ENCODE results near the gene PRKCA.

The PRKCA gene

GRCh38 chr17:66414561-66415175, 112.3 kb downstream of the PRKCA start:
- no peak for DNase-seq (ENCODE audit: low read depth)

GRCh38 chr17:66415366-66416206, 113.2 kb downstream of the PRKCA start:
- no peak for DNase-seq (ENCODE audit: low read depth)

GRCh38 chr17:66416207-66416940, 114.0 kb downstream of the PRKCA start:
- DNase-seq (ENCODE audit: low read depth): no peak

- DNase-seq (ENCODE audit: low read depth): no peak
Observed at GRCh38 chr17:66417300-66417719, 114.9 kb downstream of the PRKCA start.

- DNase-seq (ENCODE audit: low read depth): no peak
Observed at GRCh38 chr17:66420961-66421371, 118.6 kb downstream of the PRKCA start.

GRCh38 chr17:66422186-66422585, 119.8 kb downstream of the PRKCA start:
- no peak for DNase-seq (ENCODE audit: low read depth)

- no peak for DNase-seq (ENCODE audit: low read depth)
Observed at GRCh38 chr17:66423056-66423955, 120.9 kb downstream of the PRKCA start.

- DNase-seq (ENCODE audit: low read depth): no peak
Observed at GRCh38 chr17:66425756-66426396, 123.5 kb downstream of the PRKCA start.

- no peak for DNase-seq (ENCODE audit: low read depth)
Observed at GRCh38 chr17:66426397-66427033, 124.1 kb downstream of the PRKCA start.

- no peak for DNase-seq (ENCODE audit: low read depth)
Observed at GRCh38 chr17:66427134-66427533, 124.7 kb downstream of the PRKCA start.

- DNase-seq (ENCODE audit: low read depth): no peak
Observed at GRCh38 chr17:66429680-66430079, 127.3 kb downstream of the PRKCA start.

GRCh38 chr17:66430846-66431795, 128.7 kb downstream of the PRKCA start:
- DNase-seq (ENCODE audit: low read depth): no peak

GRCh38 chr17:66431910-66432309, 129.5 kb downstream of the PRKCA start:
- DNase-seq (ENCODE audit: low read depth): no peak

GRCh38 chr17:66432411-66432957, 130.1 kb downstream of the PRKCA start:
- DNase-seq (ENCODE audit: low read depth): no peak

GRCh38 chr17:66432996-66433551, 130.7 kb downstream of the PRKCA start:
- no peak for DNase-seq (ENCODE audit: low read depth)

GRCh38 chr17:66435182-66435581, 132.8 kb downstream of the PRKCA start:
- DNase-seq (ENCODE audit: low read depth): no peak

GRCh38 chr17:66436631-66437030, 134.2 kb downstream of the PRKCA start:
- DNase-seq (ENCODE audit: low read depth): no peak

GRCh38 chr17:66437476-66438026, 135.1 kb downstream of the PRKCA start:
- no peak for DNase-seq (ENCODE audit: low read depth)

- no peak for DNase-seq (ENCODE audit: low read depth)
Observed at GRCh38 chr17:66438101-66438500, 135.7 kb downstream of the PRKCA start.

Data from stimulated activated CD8-positive, alpha-beta memory T cell treated with anti-CD3 and anti-CD28 coated beads, Interleukin-4, amount 100 ng/mL, for 24 hours (primary cell).